HG03039 (cell line): Measurements from ENCODE around the gene FOXP2.
"Not testable (repeated sequence)": the region's sequence is repeated elsewhere in the genome, so short reads cannot be mapped to it uniquely, and the experiment has no call there.

Experiments used
- ATAC-seq: cut with Tn5 transposase; IDR thresholded peaks from one replicate; pipeline ENCODE4 v1.9.1; 2021; ENCODE audit warnings: mild to moderate bottlenecking, moderate library complexity; ENCODE audit not compliant: unreplicated experiment

Gene FOXP2

DNA sequence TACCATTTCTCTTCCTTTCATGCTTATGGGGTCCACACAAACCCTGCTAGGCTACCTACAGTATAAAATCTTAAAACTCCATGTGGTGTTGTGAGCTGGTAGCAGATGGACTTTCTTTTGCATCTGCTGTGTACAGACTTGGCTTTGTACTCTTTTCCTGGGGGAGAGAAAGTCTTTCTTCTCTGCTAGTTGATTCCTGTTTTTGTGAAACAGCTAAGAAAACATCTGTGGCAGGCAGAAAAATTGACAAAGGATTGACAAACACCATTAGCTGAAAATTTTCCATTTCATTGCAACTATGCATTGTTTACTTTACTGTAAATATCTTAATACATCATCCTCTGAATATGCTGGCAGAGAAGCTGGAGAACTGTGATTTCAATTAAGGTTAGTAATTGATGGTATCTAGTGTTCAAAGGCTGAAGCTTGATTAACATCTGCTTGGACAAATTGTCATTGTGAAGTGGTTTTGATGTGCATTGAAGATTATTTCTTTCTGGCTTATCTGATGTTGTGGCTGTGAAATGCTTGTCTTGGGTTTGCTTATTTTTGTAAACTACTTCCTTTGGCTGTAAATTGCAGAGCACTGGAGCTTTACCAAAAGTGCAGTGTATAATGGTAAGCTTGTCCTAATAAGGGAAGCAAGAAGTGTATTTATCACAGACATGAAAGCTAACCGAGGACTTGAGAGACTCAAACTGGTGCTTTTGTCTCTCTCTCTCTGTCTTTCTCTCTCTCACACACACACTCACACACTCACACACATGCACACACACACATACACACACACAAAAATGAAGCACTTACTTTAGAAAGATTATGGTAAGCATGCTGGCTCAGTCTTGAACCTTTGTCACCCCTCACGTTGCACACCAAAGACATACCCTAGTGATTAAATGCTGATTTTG is at the start of gene FOXP2:
Gene FOXP2 (plus strand): TSS at position 660 of the 908 bp plus-strand sequence. CDS start 11,697 bp downstream, outside the sequence.
- ATAC-seq = no peak

DNA sequence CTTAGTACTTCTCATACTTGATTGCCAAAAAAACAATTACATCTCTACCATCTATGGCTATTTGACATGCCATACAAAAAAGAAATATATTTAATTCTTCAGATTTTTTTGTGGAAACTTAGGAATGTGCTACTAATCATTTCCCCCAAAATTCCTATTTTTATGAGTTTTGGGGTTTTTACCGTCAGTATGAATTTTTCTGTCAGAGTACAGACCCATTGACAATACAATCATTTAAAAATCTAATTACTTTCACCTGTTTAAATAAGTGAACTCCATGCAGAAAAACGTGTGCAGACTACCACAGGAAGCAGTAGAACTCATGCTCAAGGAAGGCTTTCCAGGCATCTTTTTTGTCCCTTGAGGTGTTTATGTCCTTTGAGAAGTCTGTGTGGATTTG is 48.8 kb upstream of the FOXP2 start:
- ATAC-seq = no peak

DNA sequence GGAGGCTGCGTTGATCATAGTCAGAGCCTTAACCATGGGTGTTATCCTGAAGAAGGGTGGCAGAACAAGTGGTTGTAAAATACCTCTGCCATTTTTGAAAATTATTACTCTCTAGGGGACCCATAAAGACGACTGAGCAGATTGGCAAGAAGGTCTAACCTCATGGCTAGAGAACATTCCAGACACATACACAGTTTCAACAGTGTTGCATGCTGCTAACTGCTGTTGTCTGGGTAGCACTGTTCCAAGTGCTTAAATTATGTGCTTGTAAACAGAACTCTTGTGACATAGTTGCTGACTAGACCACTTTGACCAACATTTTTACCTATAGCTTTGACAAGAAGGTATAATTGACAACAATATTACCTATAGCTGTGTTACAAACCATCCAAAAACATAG is 46.1 kb upstream of the FOXP2 start:
- no peak for ATAC-seq

DNA sequence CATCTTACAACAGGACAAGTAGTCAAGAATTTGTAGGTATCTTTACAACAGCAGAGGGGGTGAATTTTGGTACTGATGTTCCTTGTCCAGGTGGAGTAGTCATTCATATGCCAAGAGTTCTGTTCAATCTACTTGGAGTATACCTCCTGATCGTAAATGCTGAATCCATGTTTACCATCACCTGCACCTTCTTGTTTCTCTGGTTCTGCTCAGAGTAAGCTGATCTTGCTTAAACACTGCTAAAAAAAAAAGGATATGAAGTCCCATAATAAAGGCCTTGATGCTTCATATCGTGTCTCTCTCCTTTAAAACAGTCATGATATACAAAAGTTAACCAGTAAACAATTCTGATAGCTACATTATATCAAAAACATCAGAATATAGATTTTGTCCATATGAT is 45.3 kb upstream of the FOXP2 start:
- no peak for ATAC-seq

DNA sequence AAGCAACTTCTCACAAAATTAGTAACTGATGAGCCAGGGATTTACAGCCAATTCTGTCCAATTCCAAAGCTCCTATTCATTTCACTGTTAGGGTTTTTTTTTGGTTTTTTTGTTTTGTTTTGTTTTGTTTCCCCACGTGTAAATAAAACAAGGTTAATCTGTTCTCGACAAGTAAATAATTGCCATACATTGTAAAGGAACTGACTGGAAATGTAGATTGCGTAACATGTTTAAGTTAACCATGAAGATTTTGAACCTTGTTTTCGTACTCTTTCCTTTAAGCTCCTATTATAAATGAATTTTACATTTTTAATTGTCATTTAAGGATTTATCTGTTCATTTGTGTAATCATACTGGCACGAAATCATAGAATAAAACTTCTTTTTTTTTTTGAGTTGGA is 42.0 kb upstream of the FOXP2 start:
- ATAC-seq = no peak

DNA sequence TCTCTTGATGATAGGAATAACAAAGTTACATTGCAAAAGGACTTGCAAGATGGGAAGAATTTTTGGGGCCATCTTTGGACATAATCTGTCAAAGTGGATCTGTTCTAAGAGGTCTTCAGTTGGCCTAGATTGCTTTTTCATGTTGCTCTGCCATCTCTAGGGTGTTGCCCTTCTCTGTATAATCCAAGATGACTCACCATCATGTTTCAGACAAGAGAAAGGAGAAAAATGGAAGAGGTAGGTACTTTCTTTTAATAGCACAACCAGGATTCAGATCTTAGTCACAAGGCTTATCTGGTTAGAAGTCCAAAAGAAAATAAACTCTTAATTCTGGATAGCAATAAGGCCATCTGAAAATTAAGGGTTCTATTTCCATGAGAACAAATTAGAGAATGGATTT is 38.7 kb upstream of the FOXP2 start:
- ATAC-seq = no peak

DNA sequence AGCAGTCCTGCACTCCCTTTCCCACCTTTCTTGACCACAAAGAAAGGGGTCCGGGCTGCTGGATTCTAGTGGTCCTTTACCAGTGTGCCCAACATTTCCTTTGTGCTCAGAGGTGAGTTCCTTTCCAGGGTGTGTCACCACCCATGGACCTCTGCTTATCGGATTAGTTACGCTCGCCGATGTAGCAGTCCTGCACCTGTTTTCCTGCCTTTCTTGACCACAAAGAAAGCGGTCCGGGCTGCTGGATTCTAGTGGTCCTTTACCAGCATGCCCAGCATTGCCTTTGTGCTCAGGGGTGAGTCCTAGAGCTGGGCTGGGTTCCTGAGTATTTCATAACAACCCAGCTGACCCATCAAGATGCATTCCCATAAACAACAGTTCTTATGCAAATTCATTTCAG is 30.7 kb upstream of the FOXP2 start:
- ATAC-seq = not testable (repeated sequence)

DNA sequence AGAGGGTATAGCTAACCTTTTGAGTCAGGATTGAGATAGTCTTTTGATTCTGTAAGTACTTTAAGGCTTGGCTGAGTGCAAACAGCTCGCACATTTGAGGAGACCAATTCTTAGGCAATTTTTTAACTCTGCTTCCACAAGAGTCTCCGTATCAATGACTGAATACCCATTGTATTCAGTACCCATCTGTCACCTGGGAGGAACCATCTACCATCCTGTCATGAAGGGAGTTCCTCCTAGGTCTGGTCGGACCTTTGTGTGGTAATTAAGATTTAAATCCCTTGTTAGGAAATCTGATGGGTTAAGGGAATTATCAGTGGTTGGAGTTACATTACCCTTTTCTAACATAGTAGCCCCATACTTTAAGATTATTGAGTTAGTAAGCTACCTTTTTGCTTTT is 30.3 kb upstream of the FOXP2 start:
- not testable (repeated sequence) for ATAC-seq

DNA sequence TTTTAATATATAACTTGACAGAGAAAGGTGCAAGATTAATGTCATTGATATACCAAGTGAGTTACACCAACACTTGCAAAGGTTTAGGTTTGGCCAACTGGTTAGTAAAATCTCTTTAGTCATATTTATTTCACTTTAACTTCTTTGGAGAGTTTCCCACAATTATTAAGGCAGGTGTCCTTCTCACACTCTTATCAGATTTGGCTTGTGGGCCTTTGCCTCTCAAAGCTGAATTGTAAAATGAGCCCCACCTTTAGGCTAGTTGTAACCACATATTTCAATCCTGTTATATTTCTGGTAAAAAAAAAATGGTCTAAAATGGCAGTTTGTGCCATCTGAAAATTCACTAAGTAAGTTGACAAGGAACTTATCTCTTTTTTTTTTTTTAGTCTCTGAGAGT is 26.6 kb upstream of the FOXP2 start:
- ATAC-seq = no peak

DNA sequence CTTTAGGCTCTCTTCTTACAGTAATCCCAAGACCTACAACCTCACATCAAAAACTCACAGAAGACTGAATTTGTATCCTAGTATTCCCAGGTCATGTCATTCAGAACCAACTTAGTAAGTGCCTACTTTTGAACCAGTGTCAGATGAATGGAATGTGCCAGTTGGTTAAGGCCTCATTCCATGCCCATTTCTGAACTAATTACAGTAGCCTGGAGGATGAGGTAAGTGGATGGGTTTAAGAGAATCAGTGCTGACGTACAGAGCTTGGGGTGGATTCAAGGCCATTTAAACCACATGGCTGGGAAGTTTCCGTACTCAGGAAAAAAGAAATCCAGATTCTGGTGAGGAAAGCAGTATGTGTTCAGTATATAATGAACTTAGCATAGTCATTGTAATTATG is 21.9 kb upstream of the FOXP2 start:
- no peak for ATAC-seq

DNA sequence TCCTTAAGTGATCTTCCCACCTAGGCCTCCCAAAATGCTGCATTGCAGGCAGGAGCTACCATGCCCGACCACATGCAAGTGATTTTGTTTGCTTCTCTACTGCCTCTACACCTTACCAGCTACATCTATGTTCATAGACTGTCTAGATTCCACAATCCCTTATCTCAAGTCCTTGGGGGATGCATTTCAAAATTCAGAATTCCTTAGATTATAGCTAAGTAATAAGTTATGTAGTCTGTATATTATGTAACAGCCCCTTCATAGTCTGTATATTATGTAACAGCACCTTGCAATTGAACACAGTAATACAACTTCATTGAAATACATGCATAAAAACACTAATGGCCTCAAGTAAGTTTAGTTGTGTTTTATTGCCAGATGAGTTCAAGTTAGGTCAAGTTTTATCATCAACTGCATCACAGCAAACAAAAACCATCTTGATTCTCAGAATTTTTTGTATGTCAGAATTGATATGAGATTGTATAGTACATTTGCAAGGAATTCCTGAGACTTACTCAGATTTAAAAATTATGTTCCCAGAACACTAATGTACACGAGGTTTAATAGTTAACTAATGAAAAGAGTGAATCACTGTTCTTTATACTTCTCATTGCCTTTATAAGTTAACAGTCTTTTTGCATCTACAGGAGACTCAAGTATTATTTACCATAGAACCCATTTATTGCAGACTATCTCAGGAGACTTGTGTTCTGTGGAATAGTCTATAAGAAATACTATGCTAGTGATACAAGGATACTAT is 11.6 kb upstream of the FOXP2 start:
- no peak for ATAC-seq

DNA sequence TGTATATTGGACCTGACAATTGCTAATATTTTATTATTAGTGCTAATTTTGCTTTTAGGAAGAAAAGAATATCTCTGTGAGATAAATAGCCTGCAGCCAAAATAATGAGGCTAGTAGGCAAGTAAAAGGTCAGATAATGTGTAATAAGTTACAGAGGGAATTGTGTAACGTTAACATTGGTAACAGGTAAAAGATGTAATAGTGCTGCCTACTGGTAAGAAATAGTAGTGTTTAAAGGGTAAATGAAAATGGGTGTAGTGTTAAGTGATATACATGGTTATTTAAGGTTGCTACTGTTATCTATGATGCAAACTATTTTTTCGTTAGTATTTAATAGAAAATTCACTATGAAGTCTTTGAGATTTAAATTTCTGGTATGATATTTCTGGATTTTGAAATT is 9.2 kb upstream of the FOXP2 start:
- peak; percentile 71 for ATAC-seq

DNA sequence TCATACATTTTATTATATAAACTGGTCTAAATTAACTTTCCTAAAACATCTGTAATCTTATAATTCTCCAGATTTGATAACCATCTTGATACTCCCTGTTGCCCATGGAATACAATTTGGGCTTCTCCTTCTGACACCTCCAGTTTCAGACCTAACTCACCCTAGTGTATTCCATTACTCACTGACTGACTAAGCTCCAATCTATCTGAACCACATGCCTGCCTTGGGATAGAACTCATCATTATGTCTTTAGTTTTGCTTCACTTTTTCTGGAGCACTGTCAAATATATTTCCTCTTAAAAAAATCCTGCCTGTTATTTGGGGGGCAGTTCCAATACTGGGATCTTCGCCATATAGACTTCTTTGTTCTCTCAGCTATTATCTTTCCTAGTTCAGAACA is 4.9 kb upstream of the FOXP2 start:
- ATAC-seq = no peak

DNA sequence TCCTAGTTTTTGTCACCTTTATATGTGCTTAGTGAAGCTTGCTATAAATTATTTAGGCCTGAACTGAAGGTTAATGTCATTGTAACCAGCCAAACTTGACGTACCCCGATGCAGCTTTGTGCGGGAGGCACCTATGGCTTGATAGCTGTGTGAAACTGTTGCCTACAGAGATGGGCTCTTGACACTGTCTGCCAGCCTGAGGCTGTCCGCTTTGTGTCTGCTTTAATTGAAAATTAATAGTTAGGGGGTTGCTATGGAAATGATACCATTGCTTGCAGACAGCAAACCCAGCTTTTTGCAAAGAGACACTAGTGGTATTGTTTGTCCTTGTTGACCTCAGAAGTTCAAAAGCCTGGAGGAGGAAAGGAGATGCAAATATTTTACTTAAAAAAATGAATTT is 2.1 kb upstream of the FOXP2 start:
- ATAC-seq = no peak

DNA sequence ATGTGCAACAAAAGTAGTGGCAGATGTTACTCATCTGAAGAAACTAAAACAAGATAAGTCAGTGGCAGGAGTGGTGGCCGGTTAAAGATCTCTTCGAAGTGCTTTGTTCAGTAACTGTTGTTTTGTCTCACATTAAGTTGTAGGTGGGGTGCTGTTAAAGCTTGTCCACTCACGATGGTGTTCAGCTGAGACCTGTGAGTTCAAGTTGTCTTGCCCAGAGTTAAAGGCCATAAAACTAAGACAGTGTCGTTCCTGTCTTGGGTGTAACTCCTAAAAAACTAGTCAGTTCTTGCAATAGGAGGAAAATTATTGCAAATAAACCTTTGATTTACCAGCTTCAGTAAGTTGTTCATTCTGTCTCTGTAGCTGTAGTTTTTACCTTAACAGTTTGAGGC is 857 bp upstream of the FOXP2 start:
- no peak for ATAC-seq

DNA sequence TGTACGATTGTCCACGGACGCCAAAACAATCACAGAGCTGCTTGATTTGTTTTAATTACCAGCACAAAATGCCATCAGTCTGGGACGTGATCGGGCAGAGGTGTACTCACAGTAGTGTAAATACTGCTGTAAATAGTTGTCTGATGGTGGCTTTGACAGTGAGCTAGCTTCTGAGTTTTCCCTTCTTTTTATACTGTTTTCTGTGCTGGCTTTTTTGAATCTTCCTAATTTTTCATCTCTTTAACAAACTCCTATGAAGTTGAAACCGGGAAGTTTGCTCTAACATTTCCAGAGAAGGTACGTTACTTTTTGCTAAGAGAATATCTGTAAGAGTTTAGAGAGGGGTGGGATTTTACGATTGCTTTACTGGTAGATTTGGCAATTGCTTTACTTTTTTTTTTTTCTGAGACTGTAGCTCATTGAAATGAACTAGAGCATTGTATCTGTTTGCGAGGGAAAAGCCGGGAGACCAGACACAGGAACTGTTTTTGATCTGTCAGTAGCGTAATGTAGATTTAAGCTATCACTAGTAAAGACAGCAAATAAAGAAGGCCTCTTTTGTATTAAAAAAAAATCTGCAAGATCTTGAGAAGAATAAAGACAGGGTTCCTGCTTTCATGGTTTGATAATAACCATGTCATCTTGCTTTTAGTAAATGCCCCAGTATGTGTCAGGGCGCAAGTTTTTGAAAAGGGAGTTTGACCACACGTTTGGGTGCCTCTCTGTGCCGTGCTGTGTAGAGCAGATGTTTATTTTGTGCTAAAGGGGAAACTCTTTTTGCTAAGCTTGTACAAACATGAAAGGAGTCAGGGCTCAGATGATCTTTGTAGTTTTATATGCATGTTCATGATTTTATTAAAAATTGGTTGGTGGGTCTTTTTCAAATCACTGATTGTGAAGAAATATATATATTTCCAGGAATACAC is 712 bp downstream of the FOXP2 start:
- no peak for ATAC-seq

DNA sequence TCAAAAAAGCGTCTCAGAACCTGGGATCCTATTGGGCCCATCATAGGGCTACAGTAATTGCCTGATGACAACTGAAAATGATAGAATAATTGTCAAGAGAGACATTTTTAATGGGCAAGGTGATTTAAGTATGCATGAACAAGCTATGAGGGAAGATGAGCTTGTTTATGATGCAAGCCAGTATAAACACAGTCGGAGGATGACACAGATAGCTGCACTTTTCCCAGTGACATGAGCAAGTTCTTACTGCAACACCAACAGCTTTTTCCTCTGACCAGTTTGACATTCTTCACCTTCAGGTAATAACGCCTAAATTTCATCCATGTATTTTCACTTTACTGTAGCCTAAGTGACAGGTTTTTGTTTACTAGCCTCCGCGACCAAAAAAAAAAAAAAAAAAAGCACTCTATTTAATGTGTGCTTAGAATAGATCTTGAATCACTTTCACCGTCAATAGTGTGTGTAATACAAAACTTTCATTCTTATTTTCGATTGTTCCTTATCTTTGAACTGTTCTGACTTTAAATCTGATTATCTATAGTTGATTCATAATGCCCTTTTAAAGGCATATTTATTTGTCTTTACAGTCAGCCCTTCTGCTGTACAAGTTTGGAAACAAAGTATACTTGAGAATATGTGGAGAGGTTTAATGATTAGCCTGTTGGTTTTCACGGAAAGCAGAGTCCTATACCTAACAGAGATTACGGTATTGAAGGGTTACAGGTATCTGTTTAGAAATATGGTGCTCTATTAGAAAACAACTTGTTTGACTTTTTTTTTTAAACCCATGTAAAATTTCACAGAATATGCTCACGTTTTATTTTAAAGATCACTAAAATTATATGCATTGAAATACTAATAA is 1.7 kb downstream of the FOXP2 start:
- ATAC-seq = no peak

DNA sequence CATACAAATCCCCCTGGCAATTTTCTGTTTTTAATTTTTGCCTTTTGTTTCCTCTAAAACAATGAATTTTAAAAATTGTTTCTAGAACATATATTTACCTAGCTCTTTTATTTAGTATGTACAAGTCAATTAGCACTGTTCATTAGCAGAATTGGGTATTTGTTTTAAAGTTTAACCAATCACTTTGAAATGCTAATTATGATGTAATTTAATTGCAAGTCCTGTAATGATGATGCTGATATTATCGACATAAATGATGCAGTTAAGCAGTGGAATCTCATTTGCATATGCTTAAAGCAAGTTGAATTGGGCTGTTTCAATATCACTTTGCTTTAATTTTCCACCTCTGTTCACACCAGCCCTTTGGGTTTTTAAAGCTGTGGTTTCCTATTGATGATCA is 2.7 kb downstream of the FOXP2 start:
- ATAC-seq = no peak

DNA sequence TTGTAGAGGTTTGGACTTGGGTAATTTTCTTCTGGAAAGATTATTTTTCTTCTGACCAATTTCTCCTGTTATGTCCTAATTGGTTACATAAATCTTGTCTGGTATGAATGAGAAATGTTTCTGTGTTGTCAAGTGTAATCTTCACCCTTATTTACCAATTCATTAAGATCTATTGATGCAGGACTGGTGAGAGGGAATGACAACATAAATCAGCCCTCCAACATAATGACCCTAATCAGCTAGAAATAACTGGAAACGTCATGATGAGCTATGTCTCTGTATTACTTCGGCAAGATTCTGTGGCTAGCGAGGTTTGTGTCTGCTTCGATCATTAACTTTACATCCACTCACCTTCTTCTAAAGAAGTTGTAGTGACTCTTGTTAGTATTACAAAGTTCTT is 3.5 kb downstream of the FOXP2 start:
- no peak for ATAC-seq
